Panc1 (cell line): Measurements from ENCODE around the gene ARHGAP31. TPM values are rescaled to one million over a fixed set of nuclear protein-coding genes. Genes with fewer than 3 reads are reported as not detected.
"Not testable (repeated sequence)": the region's sequence is repeated elsewhere in the genome, so short reads cannot be mapped to it uniquely, and the experiment has no call there.

Source experiments
- ATAC-seq: fragments of 200-7000 bp; cut with Tn5 transposase; 2 replicates; pipeline ENCODE4 v1.9.1; 2020; ENCODE audit warnings: mild to moderate bottlenecking, moderate library complexity
- BruUV-seq: library from RNA; stranded (reverse); fragments of 400-500 nt; replicated peaks from 2 replicates; lab custom pipeline; 2021; lab: Mats Ljungman, UMichigan
- CTCF ChIA-PET: fragments of 300-600 bp; sonication (Branson Sonifier 250); formaldehyde crosslinking; loops from one replicate; lab custom pipeline; 2022; ENCODE audit warnings: antibody characterized with exemption; lab: Charles Lee
- POLR2A ChIA-PET: fragments of 300-600 bp; sonication (Branson Sonifier 250); formaldehyde crosslinking; loops from one replicate; lab custom pipeline; 2022; ENCODE audit warnings: antibody characterized with exemption; lab: Charles Lee
- DNase-seq: peaks from one replicate; pipeline ENCODE4 v3.0.0-alpha.2; 2010; ENCODE audit warnings: low read depth, low spot score
- H3K27ac ChIP-seq: 2 replicates; pipeline ENCODE4 v1.5.1; 2011; ENCODE audit warnings: mild to moderate bottlenecking, low read length, inconsistent platforms
- H3K27me3 ChIP-seq: fragments of 200-500 bp; sonication (Bioruptor generic); 2 replicates; pipeline ENCODE4 v1.6.0; 2014; ENCODE audit warnings: low read length, inconsistent platforms; ENCODE audit not compliant: control insufficient read depth, insufficient read depth
- H3K36me3 ChIP-seq: fragments of 200-500 bp; sonication (Bioruptor generic); 2 replicates; pipeline ENCODE4 v1.5.1; 2014; ENCODE audit warnings: inconsistent platforms, mild to moderate bottlenecking, low read length, moderate library complexity; ENCODE audit not compliant: control insufficient read depth, insufficient read depth
- H3K4me1 ChIP-seq: 2 replicates; pipeline ENCODE4 v1.5.1; 2011; ENCODE audit warnings: inconsistent platforms, mild to moderate bottlenecking, low read length, moderate library complexity; ENCODE audit not compliant: control insufficient read depth, insufficient read depth
- H3K4me3 ChIP-seq, 2 experiments: 2 replicates each; pipeline ENCODE4 v1.5.1; 2011 to 2012; ENCODE audit warnings: low read depth in 2 of 2, low read length in 2 of 2, mild to moderate bottlenecking in 2 of 2, inconsistent platforms in 1 of 2, moderate library complexity in 1 of 2
- H3K9me3 ChIP-seq: fragments of 200-500 bp; sonication (Bioruptor generic); 2 replicates; pipeline ENCODE4 v1.5.1; 2014; ENCODE audit warnings: low read depth, mild to moderate bottlenecking, inconsistent platforms, low read length, moderate library complexity; ENCODE audit not compliant: control insufficient read depth, insufficient read depth
- POLR2AphosphoS5 ChIP-seq: IDR thresholded peaks from 2 replicates; pipeline ENCODE4 v1.6.1; 2012; ENCODE audit warnings: mild to moderate bottlenecking, low read depth, low read length, moderate library complexity
- SIN3A ChIP-seq: IDR thresholded peaks from 2 replicates; pipeline ENCODE4 v1.6.1; 2012; ENCODE audit warnings: low read depth, mild to moderate bottlenecking, low read length, moderate library complexity, borderline replicate concordance; ENCODE audit not compliant: insufficient read depth
- TCF7L2 ChIP-seq: IDR thresholded peaks from 2 replicates; pipeline ENCODE4 v1.6.1; 2011; ENCODE audit warnings: mild to moderate bottlenecking, low read depth, low read length, inconsistent platforms
- in situ Hi-C: cut with HindIII; loops from 2 replicates; pipeline ENCODE4 v1.10.0; 2016; ENCODE audit warnings: low sequenced_read_pairs, low pct_unique_long_range_greater_than_20kb
- intact Hi-C: fragments of 100-400 bp; cut with micrococcal nuclease; formaldehyde crosslinking; loops from one replicate; pipeline ENCODE4 v1.10.0; 2022; ENCODE audit not compliant: unreplicated experiment
- total RNA-seq: library from RNA; stranded (reverse); gene quantifications from one replicate; pipeline ENCODE4 v1.2.1, GENCODE V29; 2021; ENCODE audit not compliant: unreplicated experiment
- TF ChIP-seq, protein P1 (sequence below): fragments of 450-650 bp; IDR thresholded peaks from 2 replicates; pipeline ENCODE4 v1.5.1; 2017; ENCODE audit warnings: mild to moderate bottlenecking
- TF ChIP-seq, protein P2 (sequence below), 2 experiments: IDR thresholded peaks; 2 replicates each; pipeline ENCODE4 v1.6.1; 2011 to 2012; ENCODE audit warnings: low read depth in 2 of 2, control low read depth in 1 of 2, low read length in 1 of 2, mild to moderate bottlenecking in 1 of 2, moderate library complexity in 1 of 2; ENCODE audit not compliant: insufficient read depth in 1 of 2

ARHGAP31 gene
- total RNA-seq, 1 experiment from 2014 or later, result 7.6 TPM

DNA sequence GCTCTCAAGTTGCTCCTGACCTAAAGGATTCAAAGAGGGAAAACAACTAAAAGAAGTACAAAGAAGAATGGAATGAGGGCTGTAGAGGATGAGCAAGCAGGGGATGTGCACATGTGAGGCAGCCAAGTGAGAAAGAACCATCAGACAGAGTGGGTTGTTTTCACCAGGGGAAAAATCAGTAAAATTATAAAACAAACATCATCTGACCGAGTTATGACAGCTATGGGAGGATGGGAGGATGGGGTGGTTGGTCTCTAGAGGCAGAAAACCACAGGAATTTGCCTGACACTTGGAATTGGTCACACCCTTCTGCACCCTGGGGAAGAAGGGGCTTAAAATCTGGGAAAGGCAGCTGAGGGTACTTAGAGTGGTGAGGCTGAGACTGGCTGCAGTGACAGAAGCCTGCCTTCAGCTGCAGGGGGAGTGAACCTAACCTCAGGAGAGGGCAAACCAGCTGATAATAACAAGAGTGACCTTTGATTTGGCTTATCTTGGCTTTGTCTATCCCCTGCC is 10.1 kb downstream of the ARHGAP31 start:
- ChIA-PET CTCF (no interaction called here), POLR2A (no interaction called here)
- no peaks in the 10 kb centered on the region for H3K4me1 ChIP-seq
- in situ Hi-C loops, result no loop called here
- no peak overlapping the region for H3K4me3 ChIP-seq
- ATAC-seq (no peak), DNase-seq (no peak)
- BruUV-seq, result no TSS peak
- intact Hi-C loops, result no loop called here
- H3K9me3 ChIP-seq, result no peaks in the 10 kb centered on the region
- H3K27me3 ChIP-seq, result no peaks in the 10 kb centered on the region
- TF ChIP-seq, protein P1, sequence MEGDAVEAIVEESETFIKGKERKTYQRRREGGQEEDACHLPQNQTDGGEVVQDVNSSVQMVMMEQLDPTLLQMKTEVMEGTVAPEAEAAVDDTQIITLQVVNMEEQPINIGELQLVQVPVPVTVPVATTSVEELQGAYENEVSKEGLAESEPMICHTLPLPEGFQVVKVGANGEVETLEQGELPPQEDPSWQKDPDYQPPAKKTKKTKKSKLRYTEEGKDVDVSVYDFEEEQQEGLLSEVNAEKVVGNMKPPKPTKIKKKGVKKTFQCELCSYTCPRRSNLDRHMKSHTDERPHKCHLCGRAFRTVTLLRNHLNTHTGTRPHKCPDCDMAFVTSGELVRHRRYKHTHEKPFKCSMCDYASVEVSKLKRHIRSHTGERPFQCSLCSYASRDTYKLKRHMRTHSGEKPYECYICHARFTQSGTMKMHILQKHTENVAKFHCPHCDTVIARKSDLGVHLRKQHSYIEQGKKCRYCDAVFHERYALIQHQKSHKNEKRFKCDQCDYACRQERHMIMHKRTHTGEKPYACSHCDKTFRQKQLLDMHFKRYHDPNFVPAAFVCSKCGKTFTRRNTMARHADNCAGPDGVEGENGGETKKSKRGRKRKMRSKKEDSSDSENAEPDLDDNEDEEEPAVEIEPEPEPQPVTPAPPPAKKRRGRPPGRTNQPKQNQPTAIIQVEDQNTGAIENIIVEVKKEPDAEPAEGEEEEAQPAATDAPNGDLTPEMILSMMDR, result no peak
- TF ChIP-seq POLR2AphosphoS5 (no peak), TCF7L2 (no peak), SIN3A (no peak)
- TF ChIP-seq, protein P2, sequence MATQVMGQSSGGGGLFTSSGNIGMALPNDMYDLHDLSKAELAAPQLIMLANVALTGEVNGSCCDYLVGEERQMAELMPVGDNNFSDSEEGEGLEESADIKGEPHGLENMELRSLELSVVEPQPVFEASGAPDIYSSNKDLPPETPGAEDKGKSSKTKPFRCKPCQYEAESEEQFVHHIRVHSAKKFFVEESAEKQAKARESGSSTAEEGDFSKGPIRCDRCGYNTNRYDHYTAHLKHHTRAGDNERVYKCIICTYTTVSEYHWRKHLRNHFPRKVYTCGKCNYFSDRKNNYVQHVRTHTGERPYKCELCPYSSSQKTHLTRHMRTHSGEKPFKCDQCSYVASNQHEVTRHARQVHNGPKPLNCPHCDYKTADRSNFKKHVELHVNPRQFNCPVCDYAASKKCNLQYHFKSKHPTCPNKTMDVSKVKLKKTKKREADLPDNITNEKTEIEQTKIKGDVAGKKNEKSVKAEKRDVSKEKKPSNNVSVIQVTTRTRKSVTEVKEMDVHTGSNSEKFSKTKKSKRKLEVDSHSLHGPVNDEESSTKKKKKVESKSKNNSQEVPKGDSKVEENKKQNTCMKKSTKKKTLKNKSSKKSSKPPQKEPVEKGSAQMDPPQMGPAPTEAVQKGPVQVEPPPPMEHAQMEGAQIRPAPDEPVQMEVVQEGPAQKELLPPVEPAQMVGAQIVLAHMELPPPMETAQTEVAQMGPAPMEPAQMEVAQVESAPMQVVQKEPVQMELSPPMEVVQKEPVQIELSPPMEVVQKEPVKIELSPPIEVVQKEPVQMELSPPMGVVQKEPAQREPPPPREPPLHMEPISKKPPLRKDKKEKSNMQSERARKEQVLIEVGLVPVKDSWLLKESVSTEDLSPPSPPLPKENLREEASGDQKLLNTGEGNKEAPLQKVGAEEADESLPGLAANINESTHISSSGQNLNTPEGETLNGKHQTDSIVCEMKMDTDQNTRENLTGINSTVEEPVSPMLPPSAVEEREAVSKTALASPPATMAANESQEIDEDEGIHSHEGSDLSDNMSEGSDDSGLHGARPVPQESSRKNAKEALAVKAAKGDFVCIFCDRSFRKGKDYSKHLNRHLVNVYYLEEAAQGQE (IDR thresholded peaks at IDR 0.05; ENCODE audit: insufficient read depth in 1 of 2, low read depth in 2 of 2, low read length in 1 of 2), result no peak
- H3K36me3 ChIP-seq, result no peaks in the 10 kb centered on the region
- no peak overlapping the region for H3K27ac ChIP-seq

DNA sequence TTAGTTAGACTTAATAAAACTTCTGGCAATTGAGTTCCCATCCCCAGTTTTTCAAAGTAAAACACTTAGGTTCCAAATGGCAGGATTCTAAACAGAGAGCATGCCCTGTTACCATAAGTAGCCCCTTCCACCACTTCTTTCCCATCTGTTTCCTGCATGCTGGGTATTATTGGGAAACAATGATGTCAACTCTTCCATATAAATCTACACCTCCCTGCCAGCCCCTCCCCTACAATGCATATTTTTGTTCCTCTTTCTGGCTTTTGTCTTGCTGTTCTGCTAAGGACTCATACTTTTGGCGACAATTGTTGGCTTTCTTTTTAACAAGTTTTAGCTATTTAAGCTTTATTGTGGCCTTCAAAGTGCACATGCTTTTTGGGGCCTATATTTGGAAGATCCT is 11.1 kb downstream of the ARHGAP31 start:
- ChIA-PET CTCF (no interaction called here), POLR2A (no interaction called here)
- Histone ChIP-seq H3K27me3 (no peaks in the 10 kb centered on the region), H3K4me1 (no peaks in the 10 kb centered on the region), H3K9me3 (no peaks in the 10 kb centered on the region), H3K36me3 (no peaks in the 10 kb centered on the region), H3K27ac (no peak overlapping the region), H3K4me3 (no peak overlapping the region)
- TF ChIP-seq, protein P1, result no peak
- no TSS peak for BruUV-seq
- DNase-seq, result no peak
- intact Hi-C loops (no loop called here), in situ Hi-C loops (no loop called here)
- ATAC-seq, result no peak

DNA sequence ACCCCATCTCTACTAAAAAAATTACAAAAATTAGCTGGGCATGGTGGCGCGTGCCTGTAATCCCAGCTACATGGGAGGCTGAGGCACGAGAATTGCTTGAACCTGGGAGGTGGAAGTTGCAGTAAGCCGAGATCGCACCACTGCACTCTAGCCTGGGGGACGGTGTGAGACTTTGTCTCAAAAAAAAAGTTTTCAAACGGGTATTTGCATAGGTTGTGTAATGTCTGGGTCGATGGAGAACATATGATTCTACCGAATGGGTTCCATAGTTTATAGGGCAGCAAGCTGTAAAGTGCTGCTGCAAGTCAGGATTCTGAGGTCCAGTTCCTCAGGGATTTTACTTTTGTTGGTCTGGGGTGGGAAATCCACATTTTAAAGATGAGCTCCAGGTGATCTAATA is 12.2 kb downstream of the ARHGAP31 start:
- in situ Hi-C loops, H3K4me1 ChIP-seq, intact Hi-C loops, ATAC-seq, POLR2A ChIA-PET, H3K27me3 ChIP-seq, BruUV-seq, H3K27ac ChIP-seq, H3K4me3 ChIP-seq, H3K9me3 ChIP-seq, H3K36me3 ChIP-seq, DNase-seq: not testable (repeated sequence)
- CTCF ChIA-PET, result interaction anchor here (0.7 kb wide), 1 partner anchor 47 kb away, joined by 3 read pairs; no protein-coding TSS in a partner anchor
